Spleen (tissue), 7 donors: ENCODE data around the gene CACNA2D3.

Experiments
- POLR2A ChIP-seq, 3 donors: fragments of 450-650 bp; IDR thresholded peaks; one replicate each; pipeline ENCODE4 v1.5.1; 2017; ENCODE audit warnings: antibody characterized with exemption in 3 of 3, mild to moderate bottlenecking in 1 of 3
- POLR2AphosphoS5 ChIP-seq, 3 donors: sonication (generic); formaldehyde crosslinking; IDR thresholded peaks; one replicate each; pipeline ENCODE4 v1.5.1; 2017; ENCODE audit warnings: antibody characterized with exemption in 3 of 3
- TF ChIP-seq, protein P1 (sequence below), 11 experiments: fragments of 200-600 bp in 7 of 11; fragments of 450-650 bp in 4 of 11; sonication (generic) in 4 of 11; IDR thresholded peaks in 8 of 11; conservative IDR thresholded peaks in 3 of 11; 1 replicate in 7 of 11; 2 replicates in 4 of 11; pipeline versions ENCODE4 v1.4.0 to v1.8.0; 2016 to 2021; ENCODE audit warnings: antibody characterized with exemption in 11 of 11, inconsistent platforms in 4 of 11, mild to moderate bottlenecking in 1 of 11
- donor health status: DM: no; HTN: no; CAD: no; lungs with moderate emphysema.
- donor health status: DM: no; HTN: no; CAD: no.
- donor health status: DM: no; HTN: no; CAD: no.

DNA sequence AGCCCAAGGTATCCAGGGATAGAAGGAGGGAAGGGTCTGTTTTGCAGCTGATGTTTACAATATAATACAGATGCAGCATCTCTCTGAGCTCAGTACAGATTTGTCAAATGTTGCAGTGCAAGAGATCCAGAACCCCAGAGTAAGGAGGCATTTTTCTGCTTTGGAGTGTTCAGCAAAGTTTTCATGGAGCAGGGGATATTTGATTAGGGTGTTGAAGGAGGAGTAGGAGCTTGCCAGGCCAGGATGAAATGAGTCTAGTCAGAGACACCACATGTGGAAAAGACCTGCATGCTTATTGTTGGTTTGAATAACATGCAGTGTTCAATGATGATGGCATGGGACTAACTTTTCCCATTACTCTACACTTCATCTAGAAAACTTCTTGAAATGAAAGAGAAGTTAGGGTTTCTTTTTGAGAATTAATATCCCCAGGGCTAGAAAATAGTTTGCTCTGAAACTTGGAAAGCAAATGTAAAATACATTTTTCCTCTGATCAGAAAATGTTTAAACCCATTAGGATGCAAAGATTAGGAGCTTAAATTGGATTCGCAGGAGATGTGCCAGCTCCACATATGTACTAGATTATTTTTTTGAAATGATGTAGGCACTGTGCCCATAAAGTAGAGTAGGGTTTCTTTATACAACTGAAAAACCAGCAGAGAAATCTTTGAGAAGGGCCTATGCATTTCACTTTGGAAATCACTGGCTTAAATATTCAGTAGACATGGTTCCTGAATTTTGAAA lies 243.8 kb downstream of the CACNA2D3 start:
- TF ChIP-seq, protein P1, sequence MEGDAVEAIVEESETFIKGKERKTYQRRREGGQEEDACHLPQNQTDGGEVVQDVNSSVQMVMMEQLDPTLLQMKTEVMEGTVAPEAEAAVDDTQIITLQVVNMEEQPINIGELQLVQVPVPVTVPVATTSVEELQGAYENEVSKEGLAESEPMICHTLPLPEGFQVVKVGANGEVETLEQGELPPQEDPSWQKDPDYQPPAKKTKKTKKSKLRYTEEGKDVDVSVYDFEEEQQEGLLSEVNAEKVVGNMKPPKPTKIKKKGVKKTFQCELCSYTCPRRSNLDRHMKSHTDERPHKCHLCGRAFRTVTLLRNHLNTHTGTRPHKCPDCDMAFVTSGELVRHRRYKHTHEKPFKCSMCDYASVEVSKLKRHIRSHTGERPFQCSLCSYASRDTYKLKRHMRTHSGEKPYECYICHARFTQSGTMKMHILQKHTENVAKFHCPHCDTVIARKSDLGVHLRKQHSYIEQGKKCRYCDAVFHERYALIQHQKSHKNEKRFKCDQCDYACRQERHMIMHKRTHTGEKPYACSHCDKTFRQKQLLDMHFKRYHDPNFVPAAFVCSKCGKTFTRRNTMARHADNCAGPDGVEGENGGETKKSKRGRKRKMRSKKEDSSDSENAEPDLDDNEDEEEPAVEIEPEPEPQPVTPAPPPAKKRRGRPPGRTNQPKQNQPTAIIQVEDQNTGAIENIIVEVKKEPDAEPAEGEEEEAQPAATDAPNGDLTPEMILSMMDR (IDR thresholded peaks at IDR 0.05 in 8 of 11, conservative IDR thresholded peaks at IDR 0.05 in 3 of 11), result no peak
- TF ChIP-seq POLR2A (IDR thresholded peaks at IDR 0.05) (no peak), POLR2AphosphoS5 (IDR thresholded peaks at IDR 0.05) (no peak)
